Right atrium auricular region (tissue), 2 donors: Measurements from ENCODE around the gene RITA1. TPM values are rescaled to one million over a fixed set of nuclear protein-coding genes. Genes with fewer than 3 reads are reported as not detected.

Experiments used
- DNase-seq: peaks from one replicate; pipeline ENCODE4 v3.0.0-alpha.2; 2019; ENCODE audit warnings: low spot score
- H3K27ac ChIP-seq, 2 donors: fragments of 200-600 bp; sonication (generic); 1 replicate in 1 of 2; 2 replicates in 1 of 2; pipeline ENCODE4 v1.5.1; 2016 to 2019
- H3K27me3 ChIP-seq, 2 donors: fragments of 200-600 bp; sonication (generic); one replicate each; pipeline versions ENCODE4 v1.5.1 to v1.6.0; 2017 to 2019
- H3K36me3 ChIP-seq: fragments of 200-600 bp; sonication (generic); one replicate; pipeline ENCODE4 v1.5.1; 2016
- H3K4me1 ChIP-seq, 2 donors: fragments of 200-600 bp; sonication (generic); one replicate each; pipeline versions ENCODE4 v1.5.1 to v1.6.0; 2017 to 2019
- H3K4me3 ChIP-seq, 2 donors: fragments of 200-600 bp; sonication (generic); 1 replicate in 1 of 2; 2 replicates in 1 of 2; pipeline ENCODE4 v1.5.1; 2017 to 2019; ENCODE audit warnings: mild to moderate bottlenecking in 1 of 2, moderate library complexity in 1 of 2
- H3K9me3 ChIP-seq, 2 donors: fragments of 200-600 bp; sonication (generic); one replicate each; pipeline ENCODE4 v1.5.1; 2019
- CTCF ChIP-seq, 2 donors: fragments of 200-600 bp; sonication (generic); IDR thresholded peaks; one replicate each; pipeline ENCODE4 v1.5.1; 2019; ENCODE audit warnings: antibody characterized with exemption in 2 of 2
- total RNA-seq, 2 donors: library from RNA; depleted of rRNA; stranded (reverse); fragments of >200 nt; gene quantifications; one replicate each; pipeline ENCODE4 v1.1.0, GENCODE V29; 2016

Gene RITA1
- total RNA-seq, 2 donors from 2014 or later: 18.2 to 25.4 TPM

GRCh38 chr12:113152835-113153814 lies 32.4 kb upstream of the RITA1 start:
- Histone ChIP-seq H3K4me1 (peaks cover 0 to 33% of the 10 kb centered on the region in 2 donors), H3K27me3 (peaks cover 7 to 15% of the 10 kb centered on the region in 2 donors), H3K4me3 (peak overlapping the region in 1 of 2 donors; percentile 46), H3K36me3 (peaks cover 4% of the 10 kb centered on the region), H3K9me3 (no peaks in the 10 kb centered on the region), H3K27ac (no peak overlapping the region)
- DNase-seq: peak; percentile 62
- TF ChIP-seq CTCF (IDR thresholded peaks at IDR 0.05): peak in 1 of 2 donors; percentile 64

GRCh38 chr12:113154351-113154973 lies 31.1 kb upstream of the RITA1 start:
- Histone ChIP-seq H3K27me3 (peaks cover 7 to 15% of the 10 kb centered on the region in 2 donors), H3K36me3 (peaks cover 17% of the 10 kb centered on the region), H3K27ac (no peak overlapping the region), H3K9me3 (no peaks in the 10 kb centered on the region), H3K4me1 (peaks cover 0 to 30% of the 10 kb centered on the region in 2 donors), H3K4me3 (peak overlapping the region in 1 of 2 donors; percentile 31)
- TF ChIP-seq CTCF (IDR thresholded peaks at IDR 0.05): no peak
- DNase-seq: no peak

GRCh38 chr12:113155060-113155459 lies 30.5 kb upstream of the RITA1 start:
- TF ChIP-seq CTCF (IDR thresholded peaks at IDR 0.05): no peak
- no peak for DNase-seq
- H3K4me3 ChIP-seq: no peak overlapping the region

GRCh38 chr12:113155646-113156045 lies 29.9 kb upstream of the RITA1 start:
- Histone ChIP-seq H3K27me3 (peaks cover 7 to 15% of the 10 kb centered on the region in 2 donors), H3K4me1 (peaks cover 0 to 25% of the 10 kb centered on the region in 2 donors), H3K36me3 (peaks cover 28% of the 10 kb centered on the region), H3K4me3 (no peak overlapping the region), H3K27ac (no peak overlapping the region), H3K9me3 (no peaks in the 10 kb centered on the region)
- DNase-seq: no peak
- no peak for TF ChIP-seq CTCF (IDR thresholded peaks at IDR 0.05)

More at GRCh38 chr12:113155060-113155459, 30.5 kb upstream of the RITA1 start:
- Histone ChIP-seq H3K36me3 (peaks cover 22% of the 10 kb centered on the region), H3K27me3 (peaks cover 7 to 15% of the 10 kb centered on the region in 2 donors), H3K4me1 (peaks cover 0 to 25% of the 10 kb centered on the region in 2 donors), H3K27ac (no peak overlapping the region), H3K9me3 (no peaks in the 10 kb centered on the region)

GRCh38 chr12:113157218-113157859 lies 28.2 kb upstream of the RITA1 start:
- Histone ChIP-seq H3K27ac (no peak overlapping the region), H3K4me1 (peaks cover 0 to 25% of the 10 kb centered on the region in 2 donors), H3K9me3 (no peaks in the 10 kb centered on the region), H3K36me3 (peaks cover 44% of the 10 kb centered on the region), H3K27me3 (peaks cover 7 to 15% of the 10 kb centered on the region in 2 donors), H3K4me3 (no peak overlapping the region)
- no peak for DNase-seq
- TF ChIP-seq CTCF (IDR thresholded peaks at IDR 0.05): no peak
